Activated effector memory CD4-positive, alpha-beta T cell treated with Interleukin-2 at 50 U/mL for 16 hours (primary cell): ENCODE measurements around the gene LILRB4.
"Not testable (repeated sequence)": the region's sequence is repeated elsewhere in the genome, so short reads cannot be mapped to it uniquely, and the experiment has no call there.

Experiments
- DNase-seq: peaks from one replicate; pipeline ENCODE4 v3.0.0-alpha.2; 2020

LILRB4 gene

GRCh38 chr19:54650108-54650655 is 12.6 kb upstream of the LILRB4 start:
- DNase-seq: no peak

GRCh38 chr19:54653181-54653809 is 9.5 kb upstream of the LILRB4 start:
- no peak for DNase-seq

GRCh38 chr19:54654447-54655321 is 8.1 kb upstream of the LILRB4 start:
- DNase-seq: no peak

- no peak for DNase-seq
These were observed 3.5 kb upstream of the LILRB4 start for GRCh38 chr19:54659300-54659699.

- no peak for DNase-seq
These were observed 2.5 kb upstream of the LILRB4 start for GRCh38 chr19:54660306-54660705.

- DNase-seq: no peak
These were observed 1.8 kb upstream of the LILRB4 start for GRCh38 chr19:54660964-54661363.

GRCh38 chr19:54661846-54662481 is 821 bp upstream of the LILRB4 start:
- no peak for DNase-seq

- no peak for DNase-seq
These were observed 2.7 kb downstream of the LILRB4 start for GRCh38 chr19:54665530-54665929.

GRCh38 chr19:54667217-54667616 is 4.4 kb downstream of the LILRB4 start:
- no peak for DNase-seq

GRCh38 chr19:54668353-54668752 is 5.6 kb downstream of the LILRB4 start:
- no peak for DNase-seq

- DNase-seq: no peak
These were observed 8.0 kb downstream of the LILRB4 start for GRCh38 chr19:54670576-54671357.

- no peak for DNase-seq
These were observed 10.4 kb downstream of the LILRB4 start for GRCh38 chr19:54673222-54673621.

- DNase-seq: no peak
These were observed 11.3 kb downstream of the LILRB4 start for GRCh38 chr19:54674021-54674617.

GRCh38 chr19:54676210-54676834 is 13.5 kb downstream of the LILRB4 start:
- not testable (repeated sequence) for DNase-seq

GRCh38 chr19:54677217-54677616 is 14.4 kb downstream of the LILRB4 start:
- DNase-seq: no peak

- not testable (repeated sequence) for DNase-seq
These were observed 18.8 kb downstream of the LILRB4 start for GRCh38 chr19:54681596-54681995.

- DNase-seq: no peak
These were observed 19.6 kb downstream of the LILRB4 start for GRCh38 chr19:54682306-54682856.

GRCh38 chr19:54684527-54684926 is 21.7 kb downstream of the LILRB4 start:
- no peak for DNase-seq

- DNase-seq: no peak
These were observed 29.0 kb downstream of the LILRB4 start for GRCh38 chr19:54691582-54692297.

- no peak for DNase-seq
These were observed 29.5 kb downstream of the LILRB4 start for GRCh38 chr19:54692298-54692615.

GRCh38 chr19:54694648-54695047 is 31.9 kb downstream of the LILRB4 start:
- no peak for DNase-seq
